ENCODE results near the gene CRYL1.

The CRYL1 gene

DNA sequence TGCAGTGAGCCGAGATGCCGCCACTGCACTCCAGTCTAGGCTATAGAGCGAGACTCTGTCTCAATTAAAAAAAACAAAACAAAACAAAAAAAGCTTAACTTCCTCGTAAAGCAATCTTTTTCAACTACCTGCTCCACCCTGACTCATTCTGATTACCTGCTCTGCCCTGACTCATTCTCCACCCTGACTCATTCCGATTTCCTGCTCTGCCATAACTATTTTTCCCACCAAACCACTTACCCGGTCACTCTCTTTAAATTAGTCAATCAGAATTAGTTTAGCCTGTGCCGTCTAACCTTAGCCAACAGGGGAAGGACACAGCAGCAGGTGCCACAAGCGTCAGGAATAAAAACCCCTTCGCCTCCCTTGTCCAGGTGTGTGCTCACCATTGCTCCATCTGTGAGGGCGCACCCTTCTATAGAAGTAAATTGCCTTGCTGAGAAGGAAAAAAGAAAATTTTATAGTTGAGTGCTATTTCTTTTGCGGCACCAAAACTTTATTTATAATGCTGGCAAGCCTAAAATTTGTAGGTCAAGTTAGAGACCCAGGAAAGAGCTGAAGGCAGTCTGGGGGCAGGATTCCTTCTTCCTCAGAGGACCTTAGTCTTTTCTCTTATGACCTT is 39.6 kb upstream of the CRYL1 start:
- Histone ChIP-seq H4K8ac (ENCODE audit: low read depth, low read length) (no peak overlapping the region), H3K4me2 (ENCODE audit: insufficient read depth, low read length, poor library complexity, severe bottlenecking) (no peak overlapping the region), H2BK15ac (ENCODE audit: low read length) (no peak overlapping the region), H3K23ac (ENCODE audit: low read depth, low read length, poor library complexity) (no peak overlapping the region), H3K27ac (replicated peaks; ENCODE audit: low read length) (no peak overlapping the region), H3K18ac (ENCODE audit: low read length) (no peak overlapping the region), H2BK120ac (ENCODE audit: low read depth, low read length) (no peak overlapping the region), H3K9me3 (replicated peaks in 1 of 2; ENCODE audit: control insufficient read depth in 2 of 2, insufficient read depth in 1 of 2, low read depth in 1 of 2, low read length in 2 of 2) (peaks cover 0 to 15% of the 10 kb centered on the region in 2 donors), H3K4ac (ENCODE audit: low read length) (no peak overlapping the region), H2BK5ac (ENCODE audit: low read length) (no peak overlapping the region), H3K4me3 (ENCODE audit: low read length in 2 of 2) (no peak overlapping the region), H3K27me3 (ENCODE audit: control insufficient read depth in 3 of 3, insufficient read depth in 3 of 3, low read depth in 1 of 3, low read length in 3 of 3) (no peaks in the 10 kb centered on the region), H2BK12ac (ENCODE audit: low read length) (no peak overlapping the region), H2AK5ac (ENCODE audit: low read depth, low read length) (no peak overlapping the region), H4K91ac (ENCODE audit: low read depth, low read length, poor library complexity) (no peak overlapping the region), H3K79me1 (ENCODE audit: low read depth, low read length) (no peaks in the 10 kb centered on the region), H3K4me1 (ENCODE audit: control insufficient read depth in 2 of 2, insufficient read depth in 1 of 2, low read depth in 1 of 2, low read length in 2 of 2) (no peaks in the 10 kb centered on the region), H2AFZ (ENCODE audit: low read length) (no peak overlapping the region), H3K14ac (ENCODE audit: low read length) (no peak overlapping the region), H3K36me3 (replicated peaks in 1 of 2; ENCODE audit: control insufficient read depth in 2 of 2, insufficient read depth in 2 of 2, low read length in 2 of 2) (peaks cover 0 to 3% of the 10 kb centered on the region in 2 donors), H3K9ac (ENCODE audit: low read depth, low read length, poor library complexity) (no peak overlapping the region)
- DNase-seq (ENCODE audit: low spot score): no peak
- no CpG with 5 or more reads among the region's 11 CpGs for WGBS, 2 donors (ENCODE audit: extremely low coverage in 2 of 2, insufficient read length in 2 of 2, insufficient replicate concordance in 1 of 2)

DNA sequence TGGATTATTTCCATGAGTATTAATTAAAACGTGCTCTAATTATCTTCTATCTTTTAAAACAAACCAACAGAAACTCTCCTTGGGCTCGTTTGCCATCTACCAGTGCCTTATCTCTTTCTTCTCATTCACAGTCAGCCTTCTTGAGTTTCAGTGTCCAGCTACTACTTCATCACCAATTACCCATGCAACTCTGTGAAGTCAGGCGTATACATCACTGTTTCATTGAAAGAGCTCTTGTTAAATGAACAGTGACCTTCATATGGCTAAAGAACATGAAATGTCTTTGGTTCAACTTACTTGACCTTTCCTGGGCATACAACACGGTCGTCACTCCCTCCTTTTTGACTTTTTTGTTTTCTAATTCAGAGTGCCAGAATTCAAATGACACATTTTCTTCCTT is 36.1 kb upstream of the CRYL1 start:
- Histone ChIP-seq H3K18ac (ENCODE audit: low read length) (no peak overlapping the region), H4K8ac (ENCODE audit: low read depth, low read length) (no peak overlapping the region), H3K27ac (replicated peaks; ENCODE audit: low read length) (no peak overlapping the region), H4K91ac (ENCODE audit: low read depth, low read length, poor library complexity) (no peak overlapping the region), H3K4me1 (ENCODE audit: control insufficient read depth in 2 of 2, insufficient read depth in 1 of 2, low read depth in 1 of 2, low read length in 2 of 2) (peaks cover 0 to 4% of the 10 kb centered on the region in 2 donors), H3K27me3 (ENCODE audit: control insufficient read depth in 3 of 3, insufficient read depth in 3 of 3, low read depth in 1 of 3, low read length in 3 of 3) (peaks cover 0 to 10% (median 0%) of the 10 kb centered on the region in 3 experiments), H3K9me3 (replicated peaks in 1 of 2; ENCODE audit: control insufficient read depth in 2 of 2, insufficient read depth in 1 of 2, low read depth in 1 of 2, low read length in 2 of 2) (peaks cover 0 to 15% of the 10 kb centered on the region in 2 donors), H3K79me1 (ENCODE audit: low read depth, low read length) (no peaks in the 10 kb centered on the region), H3K14ac (ENCODE audit: low read length) (no peak overlapping the region), H3K9ac (ENCODE audit: low read depth, low read length, poor library complexity) (no peak overlapping the region), H2AFZ (ENCODE audit: low read length) (no peak overlapping the region), H2BK5ac (ENCODE audit: low read length) (no peak overlapping the region), H3K23ac (ENCODE audit: low read depth, low read length, poor library complexity) (no peak overlapping the region), H3K4ac (ENCODE audit: low read length) (no peak overlapping the region), H2BK15ac (ENCODE audit: low read length) (no peak overlapping the region), H3K4me3 (ENCODE audit: low read length in 2 of 2) (no peak overlapping the region), H3K4me2 (ENCODE audit: insufficient read depth, low read length, poor library complexity, severe bottlenecking) (no peak overlapping the region), H3K36me3 (replicated peaks in 1 of 2; ENCODE audit: control insufficient read depth in 2 of 2, insufficient read depth in 2 of 2, low read length in 2 of 2) (no peaks in the 10 kb centered on the region), H2BK12ac (ENCODE audit: low read length) (no peak overlapping the region), H2AK5ac (ENCODE audit: low read depth, low read length) (no peak overlapping the region), H2BK120ac (ENCODE audit: low read depth, low read length) (no peak overlapping the region)
- no CpG with 5 or more reads among the region's 5 CpGs for WGBS, 2 donors (ENCODE audit: extremely low coverage in 2 of 2, insufficient read length in 2 of 2, insufficient replicate concordance in 1 of 2)
- DNase-seq (ENCODE audit: low spot score): no peak

DNA sequence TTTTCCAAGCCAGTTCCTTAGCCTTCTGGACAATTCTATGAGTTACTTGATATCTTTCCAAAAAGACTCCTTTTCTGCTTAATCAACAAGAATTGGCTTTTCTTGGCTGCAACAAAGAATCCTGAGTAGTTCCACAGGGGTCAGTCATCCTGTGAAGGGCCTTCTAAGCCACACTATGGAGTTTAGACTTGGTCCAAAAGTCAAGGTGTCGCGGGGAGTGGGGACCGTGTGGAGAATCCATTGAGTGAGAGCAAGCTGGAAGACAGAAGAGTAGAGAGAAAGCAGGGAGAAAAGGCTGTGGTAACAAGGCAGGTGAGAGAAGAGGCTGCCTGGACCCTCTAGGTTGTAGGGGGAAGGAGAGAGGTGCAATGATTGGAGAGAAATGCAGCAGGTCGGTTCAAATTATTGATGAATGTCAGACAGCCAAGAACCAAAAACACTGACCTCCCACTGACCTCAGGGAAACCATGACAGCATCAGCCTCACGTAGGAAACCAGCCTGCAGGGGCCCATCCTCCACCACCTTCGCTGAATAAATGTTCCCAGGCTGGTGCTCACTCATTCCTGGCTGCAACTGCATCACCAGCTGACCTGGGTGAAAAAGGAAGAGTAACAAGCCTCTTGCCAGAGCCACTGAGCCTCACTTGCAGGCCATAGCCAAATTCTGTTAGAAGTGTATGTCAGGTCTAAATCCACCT is 34.2 kb upstream of the CRYL1 start:
- no peaks in the 10 kb centered on the region for H3K36me3 ChIP-seq (replicated peaks in 1 of 2; ENCODE audit: control insufficient read depth in 2 of 2, insufficient read depth in 2 of 2, low read length in 2 of 2)
- H3K4me1 ChIP-seq (ENCODE audit: control insufficient read depth in 2 of 2, insufficient read depth in 1 of 2, low read depth in 1 of 2, low read length in 2 of 2): peaks cover 0 to 4% of the 10 kb centered on the region in 2 donors
- H4K8ac ChIP-seq (ENCODE audit: low read depth, low read length): no peak overlapping the region
- no peak overlapping the region for H3K9ac ChIP-seq (ENCODE audit: low read depth, low read length, poor library complexity)
- H3K27me3 ChIP-seq (ENCODE audit: control insufficient read depth in 3 of 3, insufficient read depth in 3 of 3, low read depth in 1 of 3, low read length in 3 of 3): peaks cover 0 to 10% (median 0%) of the 10 kb centered on the region in 3 experiments
- no peak overlapping the region for H3K4me2 ChIP-seq (ENCODE audit: insufficient read depth, low read length, poor library complexity, severe bottlenecking)
- no peak overlapping the region for H3K4ac ChIP-seq (ENCODE audit: low read length)
- H4K91ac ChIP-seq (ENCODE audit: low read depth, low read length, poor library complexity): no peak overlapping the region
- no peak overlapping the region for H3K4me3 ChIP-seq (ENCODE audit: low read length in 2 of 2)
- no peak overlapping the region for H2BK120ac ChIP-seq (ENCODE audit: low read depth, low read length)
- no peak for DNase-seq (ENCODE audit: low spot score)
- H2BK15ac ChIP-seq (ENCODE audit: low read length): no peak overlapping the region
- no peak overlapping the region for H3K27ac ChIP-seq (replicated peaks; ENCODE audit: low read length)
- no CpG with 5 or more reads among the region's 6 CpGs for WGBS, 2 donors (ENCODE audit: extremely low coverage in 2 of 2, insufficient read length in 2 of 2, insufficient replicate concordance in 1 of 2)
- H3K23ac ChIP-seq (ENCODE audit: low read depth, low read length, poor library complexity): no peak overlapping the region
- H3K14ac ChIP-seq (ENCODE audit: low read length): no peak overlapping the region
- H3K79me1 ChIP-seq (ENCODE audit: low read depth, low read length): no peaks in the 10 kb centered on the region
- H2BK12ac ChIP-seq (ENCODE audit: low read length): no peak overlapping the region
- H3K18ac ChIP-seq (ENCODE audit: low read length): no peak overlapping the region
- no peak overlapping the region for H2AFZ ChIP-seq (ENCODE audit: low read length)
- H3K9me3 ChIP-seq (replicated peaks in 1 of 2; ENCODE audit: control insufficient read depth in 2 of 2, insufficient read depth in 1 of 2, low read depth in 1 of 2, low read length in 2 of 2): peaks cover 0 to 5% of the 10 kb centered on the region in 2 donors
- no peak overlapping the region for H2AK5ac ChIP-seq (ENCODE audit: low read depth, low read length)
- H2BK5ac ChIP-seq (ENCODE audit: low read length): no peak overlapping the region

DNA sequence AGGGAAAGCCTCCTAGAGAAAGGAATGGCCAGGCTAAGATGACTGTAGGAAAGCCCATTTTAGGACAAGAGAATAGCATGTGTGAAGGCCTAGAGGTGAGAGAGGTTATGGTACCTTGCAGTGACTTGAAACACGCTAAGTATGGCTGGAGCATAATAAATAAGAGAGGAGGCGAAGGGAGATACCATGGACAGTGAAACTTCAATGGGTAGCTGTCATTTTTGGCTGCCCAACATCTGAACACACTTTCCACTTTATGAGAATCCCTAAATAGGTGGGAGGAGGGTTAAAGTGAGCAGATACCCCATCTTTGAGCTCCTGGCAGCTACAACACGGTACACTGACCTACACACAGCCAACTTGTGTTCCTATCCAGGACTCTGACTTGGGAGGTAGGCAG is 33.3 kb upstream of the CRYL1 start:
- Histone ChIP-seq H3K4me2 (ENCODE audit: insufficient read depth, low read length, poor library complexity, severe bottlenecking) (no peak overlapping the region), H3K27ac (replicated peaks; ENCODE audit: low read length) (no peak overlapping the region), H3K23ac (ENCODE audit: low read depth, low read length, poor library complexity) (no peak overlapping the region)

More for the DNA sequence above, 33.3 kb upstream of the CRYL1 start:
- Histone ChIP-seq H3K27me3 (ENCODE audit: control insufficient read depth in 3 of 3, insufficient read depth in 3 of 3, low read depth in 1 of 3, low read length in 3 of 3) (peaks cover 0 to 10% (median 0%) of the 10 kb centered on the region in 3 experiments), H3K4ac (ENCODE audit: low read length) (no peak overlapping the region), H2AFZ (ENCODE audit: low read length) (no peak overlapping the region), H4K8ac (ENCODE audit: low read depth, low read length) (no peak overlapping the region), H3K9ac (ENCODE audit: low read depth, low read length, poor library complexity) (no peak overlapping the region), H2BK5ac (ENCODE audit: low read length) (no peak overlapping the region), H3K36me3 (replicated peaks in 1 of 2; ENCODE audit: control insufficient read depth in 2 of 2, insufficient read depth in 2 of 2, low read length in 2 of 2) (no peaks in the 10 kb centered on the region), H3K79me1 (ENCODE audit: low read depth, low read length) (no peaks in the 10 kb centered on the region), H3K9me3 (replicated peaks in 1 of 2; ENCODE audit: control insufficient read depth in 2 of 2, insufficient read depth in 1 of 2, low read depth in 1 of 2, low read length in 2 of 2) (no peaks in the 10 kb centered on the region), H2BK15ac (ENCODE audit: low read length) (no peak overlapping the region), H3K4me1 (ENCODE audit: control insufficient read depth in 2 of 2, insufficient read depth in 1 of 2, low read depth in 1 of 2, low read length in 2 of 2) (peaks cover 0 to 4% of the 10 kb centered on the region in 2 donors), H3K18ac (ENCODE audit: low read length) (no peak overlapping the region), H3K14ac (ENCODE audit: low read length) (no peak overlapping the region), H2AK5ac (ENCODE audit: low read depth, low read length) (no peak overlapping the region), H4K91ac (ENCODE audit: low read depth, low read length, poor library complexity) (no peak overlapping the region), H2BK120ac (ENCODE audit: low read depth, low read length) (no peak overlapping the region), H2BK12ac (ENCODE audit: low read length) (no peak overlapping the region), H3K4me3 (ENCODE audit: low read length in 2 of 2) (no peak overlapping the region)
- no peak for DNase-seq (ENCODE audit: low spot score)
- WGBS, 2 donors (ENCODE audit: extremely low coverage in 2 of 2, insufficient read length in 2 of 2, insufficient replicate concordance in 1 of 2): no CpG with 5 or more reads among the region's 3 CpGs

All from neuronal stem cell (in vitro differentiated cells).